Prostate gland (tissue), 2 donors: Measurements from ENCODE around the gene PTPN7. TPM values are rescaled to one million over a fixed set of nuclear protein-coding genes. Genes with fewer than 3 reads are reported as not detected.
A peak's percentile ranks its signal among the peaks of the same experiment; 100 is the strongest.

Source experiments
- DNase-seq: peaks from one replicate; pipeline ENCODE4 v3.0.0-alpha.2; 2019; ENCODE audit warnings: low spot score
- H3K27ac ChIP-seq, 2 donors: fragments of 200-600 bp; sonication (generic); 2 replicates each; pipeline ENCODE4 v1.5.1; 2017 to 2019
- H3K27me3 ChIP-seq: fragments of 200-600 bp; sonication (generic); replicated peaks from 2 replicates; pipeline ENCODE4 v1.5.1; 2019; ENCODE audit not compliant: insufficient read depth
- H3K36me3 ChIP-seq, 2 donors: fragments of 200-600 bp; sonication (generic); 1 replicate in 1 of 2; 2 replicates in 1 of 2; pipeline versions ENCODE4 v1.5.1 to v1.8.1; 2017 to 2019
- H3K4me1 ChIP-seq: fragments of 200-600 bp; sonication (generic); replicated peaks from 2 replicates; pipeline ENCODE4 v1.5.1; 2019
- H3K4me3 ChIP-seq, 2 donors: fragments of 200-600 bp; sonication (generic); 2 replicates each; pipeline ENCODE4 v1.5.1; 2017 to 2019
- H3K9me3 ChIP-seq: fragments of 200-600 bp; sonication (generic); 2 replicates; pipeline ENCODE4 v1.5.1; 2017
- POLR2A ChIP-seq: fragments of 450-650 bp; IDR thresholded peaks from one replicate; pipeline ENCODE4 v1.6.1; 2016; ENCODE audit warnings: antibody characterized with exemption, mild to moderate bottlenecking
- POLR2AphosphoS5 ChIP-seq: sonication (generic); formaldehyde crosslinking; IDR thresholded peaks from one replicate; pipeline ENCODE4 v1.6.1; 2017; ENCODE audit warnings: antibody characterized with exemption
- WGBS: methylation state at CpG from one replicate; pipeline ENCODE4 v1.1.5; 2018; 5-methylcytosine and 5-hydroxymethylcytosine counted together
- intact Hi-C: fragments of 100-400 bp; cut with DNase I; formaldehyde crosslinking; loops from one replicate; pipeline ENCODE4 v1.14.2; 2022
- total RNA-seq, 2 donors: library from RNA; depleted of rRNA; stranded (reverse); fragments of >200 nt; gene quantifications; one replicate each; pipeline ENCODE4 v1.1.0, GENCODE V29; 2016
- TF ChIP-seq, protein P1 (sequence below), 4 experiments: fragments of 200-600 bp in 2 of 4; fragments of 450-650 bp in 2 of 4; sonication (generic) in 2 of 4; IDR thresholded peaks; 1 replicate in 3 of 4; 2 replicates in 1 of 4; pipeline ENCODE4 v1.5.1; 2016 to 2019; ENCODE audit warnings: antibody characterized with exemption in 4 of 4, mild to moderate bottlenecking in 2 of 4, moderate library complexity in 2 of 4

PTPN7 gene
- total RNA-seq, 2 donors from 2014 or later: 0.73 to 61.8 TPM

DNA sequence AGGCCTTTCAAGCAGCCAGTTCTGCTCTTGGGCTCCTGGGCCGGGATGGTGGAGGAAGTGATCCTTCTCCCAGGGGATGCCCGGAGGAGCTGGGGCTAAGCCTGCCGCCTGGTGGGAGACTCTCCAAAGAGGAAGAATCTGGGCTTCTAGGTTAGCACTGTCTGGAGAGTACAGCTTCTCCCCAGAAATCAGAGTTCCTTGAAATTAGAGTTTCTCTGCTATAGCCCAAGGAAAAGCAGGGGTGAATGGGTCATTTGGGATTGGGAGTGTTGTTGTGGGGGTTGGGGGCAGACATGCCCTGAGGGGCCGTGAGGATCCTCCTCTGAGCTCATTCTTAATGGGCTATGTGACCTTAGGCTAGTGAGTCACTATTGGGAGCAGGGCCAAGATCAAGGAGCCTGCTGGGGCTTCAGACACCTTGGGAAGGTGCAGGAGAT lies 39.7 kb upstream of the PTPN7 start:
- no peak for TF ChIP-seq POLR2AphosphoS5
- no peak for TF ChIP-seq POLR2A
- TF ChIP-seq, protein P1, sequence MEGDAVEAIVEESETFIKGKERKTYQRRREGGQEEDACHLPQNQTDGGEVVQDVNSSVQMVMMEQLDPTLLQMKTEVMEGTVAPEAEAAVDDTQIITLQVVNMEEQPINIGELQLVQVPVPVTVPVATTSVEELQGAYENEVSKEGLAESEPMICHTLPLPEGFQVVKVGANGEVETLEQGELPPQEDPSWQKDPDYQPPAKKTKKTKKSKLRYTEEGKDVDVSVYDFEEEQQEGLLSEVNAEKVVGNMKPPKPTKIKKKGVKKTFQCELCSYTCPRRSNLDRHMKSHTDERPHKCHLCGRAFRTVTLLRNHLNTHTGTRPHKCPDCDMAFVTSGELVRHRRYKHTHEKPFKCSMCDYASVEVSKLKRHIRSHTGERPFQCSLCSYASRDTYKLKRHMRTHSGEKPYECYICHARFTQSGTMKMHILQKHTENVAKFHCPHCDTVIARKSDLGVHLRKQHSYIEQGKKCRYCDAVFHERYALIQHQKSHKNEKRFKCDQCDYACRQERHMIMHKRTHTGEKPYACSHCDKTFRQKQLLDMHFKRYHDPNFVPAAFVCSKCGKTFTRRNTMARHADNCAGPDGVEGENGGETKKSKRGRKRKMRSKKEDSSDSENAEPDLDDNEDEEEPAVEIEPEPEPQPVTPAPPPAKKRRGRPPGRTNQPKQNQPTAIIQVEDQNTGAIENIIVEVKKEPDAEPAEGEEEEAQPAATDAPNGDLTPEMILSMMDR (IDR thresholded peaks at IDR 0.05): no peak
- DNase-seq: no peak
- H3K4me3 ChIP-seq: no peak overlapping the region
- H3K9me3 ChIP-seq: no peaks in the 10 kb centered on the region
- 31% methylated on average over 4 of the region's 4 CpGs for WGBS
- peak overlapping the region; percentile 26 for H3K27ac ChIP-seq
- intact Hi-C loops: no loop called here
- no peaks in the 10 kb centered on the region for H3K27me3 ChIP-seq
- H3K4me1 ChIP-seq: no peaks in the 10 kb centered on the region
- no peaks in the 10 kb centered on the region for H3K36me3 ChIP-seq

DNA sequence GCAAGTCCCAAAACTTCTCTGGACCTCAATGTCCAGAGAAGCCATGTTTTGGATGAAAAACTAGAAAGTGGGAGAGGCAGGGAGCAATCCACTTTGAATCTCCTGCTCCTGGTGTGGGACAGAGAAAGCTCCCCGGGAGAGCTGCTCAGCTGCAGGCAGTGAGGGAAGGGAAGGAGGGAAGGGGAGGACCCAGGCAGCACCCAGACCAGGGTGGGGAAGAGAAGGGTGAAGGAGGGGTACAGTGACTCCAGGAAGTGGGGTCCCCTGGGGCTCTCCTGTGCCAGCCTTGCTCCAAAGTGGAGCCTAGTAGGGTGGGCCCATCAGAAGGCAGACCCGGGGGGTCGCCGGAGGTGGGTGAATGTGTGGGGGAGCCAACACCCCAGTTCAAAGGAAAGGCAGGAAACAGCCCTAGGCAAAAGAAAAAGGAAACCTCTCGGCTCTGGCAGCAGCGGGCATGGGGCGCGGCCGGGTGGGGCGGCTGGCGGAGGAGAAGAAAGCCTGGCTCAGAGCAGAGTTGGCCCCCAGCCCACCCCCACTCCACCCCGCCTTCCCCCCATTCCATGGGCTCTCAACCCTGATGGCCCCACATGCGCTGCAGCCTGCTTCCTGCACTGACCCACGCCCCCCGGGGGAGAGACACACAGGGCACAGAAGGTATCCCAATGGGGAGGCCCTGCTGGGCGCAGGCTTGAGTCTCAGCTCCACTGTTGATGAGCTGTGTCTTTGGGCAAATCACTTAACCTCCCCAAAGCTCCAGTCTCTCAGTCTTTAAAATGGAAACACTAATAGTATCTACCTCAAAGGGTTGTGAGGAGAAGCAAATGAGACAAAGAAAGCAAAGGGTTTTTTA lies 38.9 kb upstream of the PTPN7 start:
- WGBS: 30% methylated on average over 16 of the region's 16 CpGs
- TF ChIP-seq POLR2AphosphoS5: no peak
- TF ChIP-seq POLR2A: no peak
- TF ChIP-seq, protein P1 (IDR thresholded peaks at IDR 0.05): no peak
- no peaks in the 10 kb centered on the region for H3K36me3 ChIP-seq
- DNase-seq: peak; percentile 41
- H3K27me3 ChIP-seq: no peaks in the 10 kb centered on the region
- H3K27ac ChIP-seq: peak overlapping the region in 1 of 2 donors; percentile 26
- intact Hi-C loops: no loop called here
- no peaks in the 10 kb centered on the region for H3K4me1 ChIP-seq
- H3K9me3 ChIP-seq: no peaks in the 10 kb centered on the region
- H3K4me3 ChIP-seq: no peak overlapping the region

GRCh38 chr1:202198366-202198724 lies 37.9 kb upstream of the PTPN7 start:
- H3K27ac ChIP-seq: no peak overlapping the region
- no peaks in the 10 kb centered on the region for H3K9me3 ChIP-seq
- TF ChIP-seq POLR2AphosphoS5: no peak
- TF ChIP-seq, protein P1 (IDR thresholded peaks at IDR 0.05): no peak
- TF ChIP-seq POLR2A: no peak
- WGBS: 25% methylated on average over 1 of the region's 1 CpG
- H3K4me1 ChIP-seq: peaks cover 3% of the 10 kb centered on the region
- intact Hi-C loops: no loop called here
- H3K27me3 ChIP-seq: peaks cover 3% of the 10 kb centered on the region
- H3K36me3 ChIP-seq: no peaks in the 10 kb centered on the region
- no peak for DNase-seq
- H3K4me3 ChIP-seq: no peak overlapping the region

DNA sequence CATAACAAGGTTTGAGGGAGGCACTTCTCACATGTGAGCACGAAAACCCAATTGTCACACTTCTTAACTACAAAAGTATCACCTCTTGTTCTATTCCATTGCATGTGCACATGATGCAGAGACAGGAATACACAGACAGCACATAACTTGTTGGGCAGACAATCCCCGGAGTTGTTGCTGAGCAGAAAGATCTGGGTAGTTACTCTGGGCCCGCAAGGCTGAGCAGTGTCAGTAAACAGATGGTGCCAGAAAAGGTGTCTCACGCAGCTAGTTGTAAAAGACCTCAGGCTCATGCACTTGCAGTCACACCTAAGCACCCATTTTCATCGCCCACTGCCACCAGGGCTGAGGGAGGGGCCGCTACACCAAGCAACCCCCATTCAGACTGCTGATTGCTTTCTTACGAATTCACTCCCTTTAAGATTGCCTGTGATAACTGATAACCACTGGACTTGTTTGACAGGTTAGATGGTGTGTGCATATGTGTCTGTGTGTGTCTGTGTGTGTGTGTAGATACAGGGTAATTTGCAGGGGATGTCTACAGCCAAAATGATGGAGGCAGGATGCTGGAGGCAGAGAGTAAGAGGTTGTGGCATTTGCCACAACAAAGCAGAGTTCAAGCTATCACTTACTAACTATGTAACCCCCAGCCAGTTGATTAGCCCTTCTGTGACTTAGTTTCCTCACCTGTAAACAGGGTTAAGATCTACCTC lies 37.4 kb upstream of the PTPN7 start:
- H3K4me1 ChIP-seq: peaks cover 3% of the 10 kb centered on the region
- no peaks in the 10 kb centered on the region for H3K9me3 ChIP-seq
- DNase-seq: no peak
- WGBS: 46% methylated on average over 7 of the region's 7 CpGs
- intact Hi-C loops: no loop called here
- no peak overlapping the region for H3K27ac ChIP-seq
- H3K36me3 ChIP-seq: no peaks in the 10 kb centered on the region
- TF ChIP-seq POLR2AphosphoS5: no peak
- TF ChIP-seq, protein P1 (IDR thresholded peaks at IDR 0.05): no peak
- TF ChIP-seq POLR2A: no peak
- peaks cover 3% of the 10 kb centered on the region for H3K27me3 ChIP-seq
- no peak overlapping the region for H3K4me3 ChIP-seq
